Activated T-helper 1 cell treated with Interleukin-2 at 50 U/mL for 16 hours (primary cell): Measurements from ENCODE around the gene ZNF837.
A peak's percentile ranks its signal among the peaks of the same experiment; 100 is the strongest.
"Not testable (repeated sequence)": the region's sequence is repeated elsewhere in the genome, so short reads cannot be mapped to it uniquely, and the experiment has no call there.

Experiments
- DNase-seq: peaks from one replicate; pipeline ENCODE4 v3.0.0-alpha.2; 2020; ENCODE audit warnings: low read depth

Gene ZNF837

DNA sequence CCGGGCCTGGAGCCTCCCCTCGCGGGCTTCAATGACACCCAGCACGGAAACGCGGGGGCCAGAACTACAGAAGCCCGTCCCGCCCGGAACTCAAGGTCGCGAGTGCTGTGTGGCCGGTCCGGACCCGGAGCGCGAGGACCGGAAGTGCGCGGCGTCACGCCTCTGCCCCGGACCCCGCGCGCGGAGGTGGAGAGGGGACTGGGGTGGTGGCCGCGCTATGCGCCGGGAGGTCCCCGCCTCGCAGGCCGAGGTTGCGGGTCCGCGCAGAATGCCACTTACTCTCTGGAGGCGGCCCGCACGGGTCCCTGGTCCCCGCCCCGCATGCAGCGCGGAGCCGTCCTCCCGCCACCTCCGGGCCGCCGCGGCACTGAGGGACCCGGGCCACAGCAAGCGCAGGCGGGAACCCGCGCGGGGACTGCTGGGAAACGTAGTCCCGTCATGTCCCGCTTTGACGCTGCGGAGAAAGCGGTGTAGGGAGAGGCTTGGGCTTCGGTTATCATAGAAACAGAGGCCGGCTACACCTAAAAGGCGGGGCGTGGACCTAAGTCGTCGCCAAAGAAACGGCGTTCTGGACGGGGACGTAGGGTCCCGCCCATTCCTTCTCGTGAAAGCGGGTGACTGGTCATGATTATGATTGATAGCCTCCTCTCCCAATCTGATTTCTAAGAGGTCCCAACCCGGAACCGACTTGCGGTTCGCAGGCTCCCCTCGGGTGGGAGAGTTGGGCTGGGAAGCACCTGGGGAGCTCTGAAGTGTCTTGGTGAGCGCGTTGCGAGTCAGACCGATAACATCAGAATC, at the start of gene ZNF837:
Gene ZNF837, minus strand, starts transcription at position 369 of the 798 bp plus-strand sequence. CDS start 11,698 bp downstream, outside the sequence.
- DNase-seq: peak; percentile 93

GRCh38 chr19:58429745-58430144, 48.9 kb upstream of the ZNF837 start:
- DNase-seq: no peak

DNA sequence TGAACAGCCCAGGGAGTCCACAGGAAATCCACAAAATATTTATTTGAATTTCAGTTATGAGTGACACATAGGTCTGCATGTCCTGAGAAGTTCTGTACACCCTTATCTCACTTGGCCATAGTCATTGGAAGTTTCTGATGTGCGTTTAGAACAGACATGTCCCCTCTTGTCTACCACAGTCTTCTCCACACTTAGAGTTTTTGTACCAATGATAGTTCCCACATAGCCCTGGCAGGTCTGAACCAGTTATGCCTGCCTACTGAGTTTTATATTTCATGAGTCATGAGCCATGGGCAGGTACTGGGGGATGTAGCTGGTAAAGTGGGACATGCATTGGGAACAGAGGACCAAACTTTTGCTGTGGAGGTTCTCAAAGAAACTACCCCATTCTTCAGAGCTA, 47.8 kb upstream of the ZNF837 start:
- DNase-seq: no peak

- DNase-seq: no peak
Observed at GRCh38 chr19:58417071-58417470, 36.2 kb upstream of the ZNF837 start.

DNA sequence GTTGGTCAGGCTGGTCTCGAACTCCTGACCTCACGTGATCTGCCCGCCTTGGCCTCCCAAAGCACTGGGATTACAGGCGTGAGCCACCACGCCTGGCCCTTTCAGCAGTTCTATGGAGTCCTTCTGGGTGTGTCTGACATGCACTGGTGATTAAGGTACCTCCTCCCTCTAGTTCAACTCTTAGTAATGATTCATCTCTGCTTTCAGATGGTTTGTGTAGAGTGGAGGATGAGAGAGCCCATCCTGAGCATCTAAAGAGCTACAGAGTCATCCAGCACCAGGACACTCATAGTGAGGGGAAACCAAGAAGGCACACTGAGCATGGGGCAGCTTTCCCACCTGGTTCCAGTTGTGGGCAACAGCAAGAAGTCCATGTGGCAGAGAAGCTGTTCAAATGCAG, 35.8 kb upstream of the ZNF837 start:
- DNase-seq: no peak

- DNase-seq: no peak
Observed at GRCh38 chr19:58409010-58409790, 28.4 kb upstream of the ZNF837 start.

DNA sequence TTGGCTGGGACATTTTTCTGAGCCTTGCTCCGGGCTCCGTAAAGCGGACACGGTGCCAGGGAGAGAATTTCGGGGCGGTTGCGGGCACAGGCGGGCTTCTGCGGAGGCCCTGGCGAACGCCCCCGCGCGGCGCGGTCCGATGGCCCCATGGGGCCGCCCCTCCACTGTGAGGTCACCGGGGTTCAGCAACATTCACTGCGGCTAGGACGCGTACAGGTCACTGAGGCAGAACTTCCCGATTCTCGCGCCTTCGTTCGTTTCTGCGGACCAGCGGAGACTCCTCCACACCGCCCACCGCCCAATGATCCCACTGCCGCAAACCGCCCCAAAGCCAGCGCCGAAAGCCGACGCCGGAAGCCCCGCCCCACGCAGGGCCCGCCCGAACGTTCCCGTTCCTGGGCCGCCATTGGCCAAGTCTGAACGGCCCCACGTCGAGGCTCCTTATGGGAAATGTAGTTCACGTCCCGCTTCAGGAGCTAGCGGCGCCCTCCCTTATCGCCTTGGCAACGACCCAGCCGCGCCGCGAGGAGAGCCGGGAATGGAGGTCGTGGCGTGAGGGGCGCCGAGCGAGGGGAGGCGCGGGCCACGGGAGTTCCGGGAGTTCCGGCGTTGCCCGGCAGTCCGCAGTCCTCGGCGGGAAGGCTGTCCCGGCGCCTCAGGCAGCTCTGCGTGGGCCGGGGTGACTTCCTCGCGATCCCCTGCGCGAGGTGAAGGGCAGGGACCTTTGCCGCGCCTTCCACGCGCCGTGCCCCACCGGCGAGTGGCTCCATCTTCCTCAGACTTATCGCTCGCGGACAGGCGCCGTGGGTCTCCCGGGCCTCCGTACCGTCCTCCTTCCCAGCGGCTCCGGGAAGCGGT, 27.6 kb upstream of the ZNF837 start, which contains the start of gene ZNF584:
Gene ZNF584, plus strand, starts transcription at position 498 of the 858 bp plus-strand sequence. CDS start 499 bp downstream, outside the sequence.
- DNase-seq: peak; percentile 89

DNA sequence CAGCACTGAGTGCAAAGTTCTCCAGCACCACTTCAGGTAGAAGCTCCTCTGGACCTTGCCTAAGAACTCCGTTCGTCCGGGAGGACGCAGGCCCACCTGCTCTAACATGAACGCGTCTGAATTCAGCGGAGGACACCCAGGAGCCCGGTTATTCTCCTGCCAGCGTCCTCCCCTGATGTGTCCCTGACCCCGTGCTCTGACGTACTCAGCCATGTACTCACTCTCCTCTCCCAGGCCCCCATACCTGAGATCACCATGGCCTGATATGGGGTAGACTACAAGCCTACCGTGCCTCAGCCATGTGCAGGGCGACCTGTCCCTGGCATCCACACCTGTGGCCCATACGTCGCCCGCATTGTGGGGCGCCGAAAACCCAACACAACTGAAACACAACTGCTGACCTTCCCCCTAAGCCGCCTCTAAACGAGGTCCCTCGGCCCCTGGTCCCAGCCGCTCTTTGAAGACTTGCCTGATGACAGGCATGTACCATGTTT, 26.9 kb upstream of the ZNF837 start:
- DNase-seq: no peak

DNA sequence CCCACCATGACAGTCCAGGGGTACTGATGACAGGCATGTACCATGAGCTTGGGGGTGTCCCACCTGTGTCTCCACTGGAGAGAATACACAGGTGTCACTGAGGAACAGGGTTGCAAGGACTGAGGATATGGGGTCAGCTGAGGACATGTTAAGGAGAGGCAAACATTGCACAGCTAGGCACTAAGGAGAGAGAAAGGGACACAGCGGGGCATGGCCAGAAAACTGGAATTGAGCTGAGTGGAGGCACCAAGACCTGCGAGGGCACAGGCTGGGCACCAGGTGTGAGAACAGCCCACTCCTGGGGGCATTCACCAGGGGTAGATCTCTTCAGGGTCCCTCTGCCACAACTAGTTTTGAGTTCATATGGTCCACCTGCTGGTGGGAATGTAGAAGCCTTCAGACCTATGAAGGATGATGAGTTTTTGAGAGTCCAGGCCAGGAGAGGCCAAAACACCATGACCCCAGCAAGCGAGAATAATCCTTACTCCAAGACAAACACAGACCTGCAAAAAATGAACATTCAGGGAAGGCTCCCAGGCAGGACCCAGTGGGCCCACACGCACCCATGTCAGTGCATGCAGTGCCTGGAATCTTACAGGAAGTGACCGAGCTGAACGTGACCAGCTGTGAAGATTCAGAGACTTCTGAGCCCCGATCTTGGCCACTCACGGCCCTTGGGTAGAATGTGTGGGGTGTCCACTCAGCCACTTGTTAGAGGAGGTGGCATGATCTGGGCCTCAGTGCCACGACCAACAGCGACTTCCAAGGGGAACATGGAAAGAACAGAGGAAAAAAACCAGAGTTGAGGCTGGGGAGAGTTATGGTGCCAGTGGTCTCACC, 26.2 kb upstream of the ZNF837 start:
- DNase-seq: no peak

GRCh38 chr19:58403920-58404478, 23.2 kb upstream of the ZNF837 start:
- not testable (repeated sequence) for DNase-seq

DNA sequence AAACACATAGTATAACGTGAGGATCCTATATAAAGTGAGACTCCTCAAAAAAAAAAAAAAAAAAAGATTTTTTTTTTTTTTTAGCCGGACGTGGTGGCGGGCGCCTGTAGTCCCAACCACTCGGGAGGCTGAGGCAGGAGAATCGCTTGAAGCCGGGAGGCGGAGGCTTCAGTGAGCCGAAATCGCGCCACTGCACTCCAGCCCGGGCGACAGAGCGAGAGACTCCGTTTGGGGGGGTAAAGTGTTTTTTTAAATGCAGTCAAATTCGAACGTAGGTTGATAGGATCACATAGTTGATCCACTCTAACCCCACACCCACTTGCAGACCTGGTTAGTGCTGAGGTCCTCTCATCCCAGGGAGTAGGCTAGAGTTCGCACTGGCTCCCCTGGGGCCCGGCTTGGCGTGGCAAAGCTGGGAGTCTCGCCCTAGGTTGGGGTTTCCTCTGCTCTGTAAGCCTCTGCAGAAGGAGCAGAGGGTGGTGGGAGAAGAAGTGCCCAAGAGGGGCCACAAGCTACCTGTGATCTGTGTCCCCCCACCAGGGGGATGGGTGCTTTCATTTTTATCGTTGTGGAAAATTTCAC, 21.1 kb upstream of the ZNF837 start:
- no peak for DNase-seq

GRCh38 chr19:58400916-58401839, 20.3 kb upstream of the ZNF837 start:
- DNase-seq: peak; percentile 97

DNA sequence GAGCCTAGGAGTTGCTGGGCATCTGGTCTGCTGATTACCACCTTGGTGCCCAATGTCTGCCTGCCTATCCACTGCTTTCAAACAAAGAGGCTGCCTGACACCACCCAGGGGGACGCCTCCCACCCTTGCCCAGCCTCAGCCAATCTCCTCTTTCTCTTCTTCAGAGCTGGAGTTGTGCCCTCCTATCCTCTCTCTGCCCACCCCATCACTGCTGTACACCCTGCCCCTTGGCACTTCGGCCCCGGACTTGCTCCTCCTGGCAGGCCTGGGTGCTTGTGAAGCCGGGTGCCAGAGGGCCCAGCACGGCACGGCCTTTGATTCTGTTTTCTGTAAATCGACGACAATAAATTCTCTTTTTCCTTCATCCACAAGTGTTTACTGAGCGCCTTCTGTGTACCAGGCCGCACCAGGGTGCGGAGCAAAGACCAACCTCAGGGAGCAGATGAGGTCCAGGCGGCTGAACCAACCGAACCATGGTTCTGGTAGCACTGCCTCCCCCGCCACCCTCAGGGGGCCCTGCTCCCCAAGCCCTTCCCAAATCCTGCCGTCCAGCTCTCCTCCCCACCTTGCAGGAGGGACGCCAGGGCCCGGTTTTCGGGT, 19.6 kb upstream of the ZNF837 start:
- no peak for DNase-seq

- no peak for DNase-seq
Observed at GRCh38 chr19:58399903-58400302, 19.1 kb upstream of the ZNF837 start.

- no peak for DNase-seq
Observed at GRCh38 chr19:58398545-58398944, 17.7 kb upstream of the ZNF837 start.

DNA sequence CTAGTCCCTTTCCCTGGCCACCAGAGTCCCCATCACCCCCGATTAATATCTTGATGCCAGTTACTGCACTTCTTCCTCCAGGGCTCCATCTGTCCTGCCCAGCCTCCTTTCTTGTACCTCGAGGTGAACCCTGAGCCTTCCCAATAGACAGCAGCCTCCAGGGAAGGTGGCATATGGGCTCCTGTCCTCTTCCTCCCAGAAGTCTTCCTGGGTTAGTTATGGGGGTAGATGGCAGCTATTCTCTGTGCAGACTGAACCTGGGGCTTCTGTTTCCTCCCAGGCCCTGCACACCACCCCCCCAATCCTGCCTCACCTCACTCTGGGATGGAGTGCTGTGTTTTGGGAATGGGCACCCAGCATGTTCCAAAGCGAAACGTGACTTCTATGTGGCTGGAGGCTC, 17.3 kb upstream of the ZNF837 start:
- DNase-seq: no peak

DNA sequence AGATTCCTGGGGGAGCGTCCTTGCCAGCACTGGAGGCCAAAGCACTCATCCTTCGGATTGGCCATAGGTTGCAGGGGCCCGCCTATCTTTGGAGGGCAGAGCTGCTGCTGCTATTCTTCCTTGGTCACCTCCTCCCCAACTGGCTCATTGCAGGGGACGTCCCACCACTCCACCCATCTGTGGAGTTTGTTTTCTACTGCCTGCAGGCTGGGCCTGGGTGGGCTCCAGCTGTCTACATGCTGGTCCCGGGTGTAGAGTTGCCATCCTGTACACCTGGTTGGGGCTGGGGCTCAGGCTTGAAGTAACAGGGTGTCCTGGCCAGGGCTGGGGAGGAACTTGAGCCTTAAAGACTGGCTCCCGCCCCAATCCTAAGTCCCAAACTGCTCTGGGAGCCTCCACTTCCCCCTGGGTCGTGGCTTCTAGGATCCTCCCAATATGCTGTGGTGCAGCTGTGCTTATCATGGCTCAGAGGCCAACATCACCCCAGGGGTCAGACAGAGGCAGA, 16.8 kb upstream of the ZNF837 start:
- no peak for DNase-seq

DNA sequence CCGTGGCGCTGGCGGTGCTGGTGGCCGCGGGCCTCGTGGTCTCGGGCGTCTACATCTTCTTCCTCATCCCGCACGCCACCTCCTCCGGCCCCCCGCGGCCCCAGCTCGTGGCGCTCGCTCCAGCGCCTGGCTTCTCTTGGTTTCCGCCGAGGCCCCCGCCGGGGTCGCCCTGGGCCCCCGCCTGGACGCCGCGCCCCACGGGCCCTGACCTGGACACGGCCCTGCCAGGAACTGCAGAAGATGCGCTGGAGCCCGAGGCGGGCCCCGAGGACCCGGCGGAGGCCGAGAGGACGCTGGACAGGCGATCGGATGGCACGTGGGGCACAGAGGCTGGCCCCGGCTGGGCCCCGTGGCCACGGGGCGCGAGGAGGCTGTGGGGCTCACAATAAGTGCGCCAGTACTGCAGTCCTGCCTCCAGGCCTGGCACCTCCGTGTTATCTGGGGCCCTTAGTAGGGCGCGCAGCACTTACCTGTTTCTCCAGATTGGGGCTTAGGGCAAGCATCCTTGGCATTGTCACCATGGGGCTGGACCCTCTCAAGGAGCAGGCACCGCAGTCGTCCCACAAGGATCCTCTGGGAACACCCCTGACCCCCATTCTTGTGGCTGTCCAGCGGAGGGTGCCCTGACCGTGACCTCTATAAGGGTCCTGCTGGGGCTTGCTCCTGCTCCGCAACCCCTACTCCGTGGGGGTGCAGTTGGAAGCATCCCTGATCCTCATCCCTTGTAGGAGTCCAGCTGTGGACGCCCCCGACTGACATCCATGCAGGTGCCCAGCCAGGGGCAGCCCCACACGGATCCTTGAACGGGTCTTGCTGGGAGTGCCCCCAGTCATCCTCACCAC, 16.1 kb upstream of the ZNF837 start:
- DNase-seq: no peak
